Activated naive CD8-positive, alpha-beta T cell (primary cell): ENCODE measurements around the gene PLCL1.

Source experiments
- H3K27ac Mint-ChIP-seq: one replicate; pipeline ENCODE4 v1.8.0; 2021; ENCODE audit warnings: mixed read lengths
- H3K27me3 Mint-ChIP-seq: one replicate; pipeline ENCODE4 v1.8.0; 2021; ENCODE audit warnings: mixed read lengths
- H3K36me3 Mint-ChIP-seq: one replicate; pipeline ENCODE4 v1.8.0; 2021; ENCODE audit warnings: mixed read lengths
- H3K4me1 Mint-ChIP-seq: one replicate; pipeline ENCODE4 v1.8.0; 2021; ENCODE audit warnings: low read depth, mixed read lengths
- H3K4me3 Mint-ChIP-seq: one replicate; pipeline ENCODE4 v1.8.0; 2021; ENCODE audit warnings: mild to moderate bottlenecking, mixed read lengths
- H3K9me3 Mint-ChIP-seq: one replicate; pipeline ENCODE4 v1.8.0; 2021; ENCODE audit warnings: low read depth, mixed read lengths

Gene PLCL1

GRCh38 chr2:198098386-198098785 is 294.0 kb downstream of the PLCL1 start:
- Mint-ChIP-seq H3K27ac (no peak overlapping the region), H3K36me3 (peaks cover 14% of the 10 kb centered on the region), H3K4me1 (peaks cover 2% of the 10 kb centered on the region), H3K9me3 (no peaks in the 10 kb centered on the region), H3K4me3 (no peak overlapping the region), H3K27me3 (no peaks in the 10 kb centered on the region)

DNA sequence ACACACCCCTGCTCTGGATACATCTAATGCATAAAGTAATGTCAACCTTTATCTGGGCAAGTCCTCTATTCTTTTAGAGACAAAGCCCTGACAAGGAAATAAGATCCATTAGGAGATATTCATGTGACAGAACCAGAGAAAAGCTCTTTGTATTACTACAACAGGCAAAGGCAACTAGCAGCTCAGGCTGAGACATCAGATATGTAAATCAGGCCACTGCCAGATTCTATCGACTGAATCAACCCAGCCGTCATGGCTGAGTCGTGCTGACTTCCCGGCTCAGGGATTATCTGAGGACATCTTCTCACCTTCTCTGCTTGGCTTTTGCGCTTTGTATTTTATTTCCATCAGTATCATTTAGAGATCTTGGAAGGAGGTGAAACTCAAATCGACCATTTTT is 294.5 kb downstream of the PLCL1 start:
- Mint-ChIP-seq H3K36me3 (peaks cover 17% of the 10 kb centered on the region), H3K9me3 (no peaks in the 10 kb centered on the region), H3K4me1 (peaks cover 2% of the 10 kb centered on the region), H3K27me3 (no peaks in the 10 kb centered on the region), H3K27ac (no peak overlapping the region), H3K4me3 (no peak overlapping the region)

GRCh38 chr2:198100346-198100745 is 296.0 kb downstream of the PLCL1 start:
- no peak overlapping the region for H3K27ac Mint-ChIP-seq
- H3K36me3 Mint-ChIP-seq: peaks cover 26% of the 10 kb centered on the region
- H3K4me1 Mint-ChIP-seq: peaks cover 2% of the 10 kb centered on the region

DNA sequence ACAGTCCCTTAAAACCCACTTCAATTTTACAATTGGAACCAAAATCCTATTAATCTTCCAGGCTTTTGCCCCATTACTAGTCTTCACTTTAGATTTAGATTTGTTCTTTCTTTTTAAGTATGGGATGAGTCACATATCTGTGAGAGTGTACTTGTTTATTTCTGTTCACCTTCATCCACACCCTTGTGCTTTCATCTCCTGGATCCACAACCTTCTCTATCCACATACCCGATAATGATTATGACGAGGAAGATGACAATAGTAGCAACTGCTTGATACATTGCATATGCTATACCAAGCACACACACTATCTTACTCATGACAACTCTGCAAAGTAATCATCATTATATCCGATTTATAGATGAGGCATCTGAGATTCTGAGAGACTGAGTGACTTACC is 297.3 kb downstream of the PLCL1 start:
- Mint-ChIP-seq H3K9me3 (no peaks in the 10 kb centered on the region), H3K27ac (no peak overlapping the region), H3K4me3 (no peak overlapping the region), H3K4me1 (peaks cover 2% of the 10 kb centered on the region), H3K27me3 (no peaks in the 10 kb centered on the region), H3K36me3 (peaks cover 26% of the 10 kb centered on the region)

More at GRCh38 chr2:198100346-198100745, 296.0 kb downstream of the PLCL1 start:
- no peaks in the 10 kb centered on the region for H3K27me3 Mint-ChIP-seq
- no peak overlapping the region for H3K4me3 Mint-ChIP-seq
- H3K9me3 Mint-ChIP-seq: no peaks in the 10 kb centered on the region

DNA sequence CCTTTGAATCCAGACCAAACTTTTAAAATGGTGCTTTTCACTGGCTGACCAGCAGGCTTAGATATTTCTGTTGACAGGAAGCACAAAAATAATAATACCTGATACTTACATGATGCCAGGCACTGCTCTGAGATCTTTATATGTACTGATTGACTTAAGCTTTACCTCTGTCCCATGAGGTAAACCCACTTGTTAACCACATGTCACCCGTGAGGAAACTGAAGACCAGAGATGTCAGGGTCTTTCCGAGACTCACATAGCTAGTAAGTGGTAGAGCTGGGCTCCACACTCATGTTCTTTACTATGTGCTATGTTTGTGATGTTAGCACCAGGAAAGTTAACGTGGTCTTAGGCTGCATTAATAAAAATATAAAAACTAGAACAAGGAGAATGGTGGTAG is 297.7 kb downstream of the PLCL1 start:
- Mint-ChIP-seq H3K4me1 (peaks cover 2% of the 10 kb centered on the region), H3K36me3 (peaks cover 26% of the 10 kb centered on the region), H3K27me3 (no peaks in the 10 kb centered on the region), H3K9me3 (no peaks in the 10 kb centered on the region), H3K27ac (no peak overlapping the region), H3K4me3 (no peak overlapping the region)

DNA sequence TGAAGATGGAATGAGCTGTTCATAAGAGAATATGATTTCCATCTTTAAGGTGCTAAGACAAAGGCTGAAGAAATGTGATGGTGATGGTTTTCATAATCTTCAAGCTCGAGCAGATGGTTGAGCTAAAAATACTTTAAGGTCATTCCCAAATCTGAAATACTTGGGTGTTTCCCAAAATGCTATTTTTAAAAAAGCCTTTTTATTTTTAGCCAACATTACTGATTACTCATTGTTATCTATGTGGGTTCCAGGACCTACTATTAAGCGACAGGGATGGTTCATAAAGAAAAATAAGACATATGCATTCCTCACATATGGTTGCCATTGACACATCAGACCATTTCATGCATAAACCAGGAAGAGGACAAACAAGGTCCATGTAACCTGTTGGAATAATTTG is 298.5 kb downstream of the PLCL1 start:
- H3K36me3 Mint-ChIP-seq: peaks cover 31% of the 10 kb centered on the region
- H3K4me1 Mint-ChIP-seq: peaks cover 2% of the 10 kb centered on the region
- no peak overlapping the region for H3K27ac Mint-ChIP-seq

DNA sequence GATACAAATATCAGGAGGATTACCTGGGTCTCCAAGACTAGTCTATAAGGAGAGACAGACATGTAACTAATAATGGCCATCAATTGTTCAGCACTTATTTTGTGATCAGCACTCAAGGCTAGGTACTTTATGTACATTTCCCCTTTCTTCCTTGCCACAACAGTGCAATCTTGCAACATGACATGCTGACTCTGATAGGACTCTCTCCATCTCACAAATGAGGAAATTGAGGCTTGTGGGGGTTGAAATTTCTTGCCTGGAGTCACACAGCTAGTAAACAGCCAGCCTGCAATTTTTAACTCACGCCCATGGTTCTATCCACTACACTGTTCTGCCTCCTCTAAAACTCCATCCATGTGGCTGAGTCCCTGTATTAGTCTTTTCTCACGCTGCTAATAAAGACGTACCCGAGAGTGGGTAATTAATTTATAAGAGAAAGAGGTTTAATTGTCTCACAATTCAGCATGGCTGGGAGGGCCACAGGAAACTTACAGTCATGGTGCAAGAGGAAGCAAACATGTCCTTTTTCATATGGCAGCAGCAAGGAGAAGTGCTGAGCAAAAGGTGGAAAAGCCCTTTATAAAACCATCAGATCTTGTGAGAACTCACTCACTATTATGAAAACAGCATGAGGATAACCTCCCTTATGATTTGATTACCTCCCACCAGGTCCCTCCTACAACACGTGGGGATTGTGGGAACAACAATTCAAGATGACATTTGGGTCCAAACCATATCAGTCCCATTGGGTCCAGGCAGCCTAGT is 302.4 kb downstream of the PLCL1 start:
- Mint-ChIP-seq H3K9me3 (no peaks in the 10 kb centered on the region), H3K27me3 (no peaks in the 10 kb centered on the region), H3K36me3 (peaks cover 30% of the 10 kb centered on the region), H3K4me3 (no peak overlapping the region), H3K4me1 (no peaks in the 10 kb centered on the region), H3K27ac (no peak overlapping the region)

More for the DNA sequence above, 298.5 kb downstream of the PLCL1 start:
- Mint-ChIP-seq H3K9me3 (no peaks in the 10 kb centered on the region), H3K4me3 (no peak overlapping the region), H3K27me3 (no peaks in the 10 kb centered on the region)

DNA sequence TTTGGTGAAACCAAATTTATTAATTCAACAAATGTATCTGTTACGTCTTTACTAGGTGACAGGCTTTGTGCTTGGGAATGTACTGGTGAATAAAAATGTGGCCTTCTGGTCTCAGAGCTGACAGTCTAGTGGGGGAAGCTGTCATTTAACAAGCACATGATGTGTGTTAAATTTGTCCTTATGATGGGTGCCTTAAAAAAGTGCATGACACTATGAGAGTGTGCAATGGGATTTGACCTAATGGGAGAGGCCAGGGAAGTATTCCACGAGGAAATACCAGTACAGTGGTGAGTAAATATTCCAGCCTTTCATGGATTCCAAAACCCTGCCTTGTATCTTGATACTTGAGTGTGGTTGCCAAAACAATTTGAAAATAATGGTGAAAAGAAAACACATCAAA is 308.9 kb downstream of the PLCL1 start:
- Mint-ChIP-seq H3K4me3 (no peak overlapping the region), H3K4me1 (peaks cover 5% of the 10 kb centered on the region), H3K27me3 (no peaks in the 10 kb centered on the region), H3K27ac (no peak overlapping the region), H3K9me3 (no peaks in the 10 kb centered on the region), H3K36me3 (peaks cover 9% of the 10 kb centered on the region)

DNA sequence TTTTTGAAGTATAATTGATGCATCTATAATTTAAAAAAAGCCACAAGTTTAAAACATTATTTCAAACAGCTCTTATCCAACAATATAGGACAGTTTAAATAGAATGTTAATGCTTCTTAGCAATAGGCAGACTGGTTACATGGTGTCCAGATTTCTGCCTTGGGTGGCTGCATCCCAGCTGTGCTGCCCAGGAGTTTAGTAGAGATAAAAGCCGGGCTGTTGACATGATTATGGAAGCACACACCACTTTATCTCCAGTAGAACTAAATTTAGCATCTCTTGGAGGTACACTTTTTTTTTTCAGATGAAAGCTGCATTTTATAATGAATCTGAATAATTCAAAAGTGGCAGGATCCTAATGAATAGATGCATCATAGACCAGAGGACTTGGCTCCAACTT is 309.7 kb downstream of the PLCL1 start:
- H3K4me1 Mint-ChIP-seq: peaks cover 5% of the 10 kb centered on the region
- no peaks in the 10 kb centered on the region for H3K27me3 Mint-ChIP-seq
- no peaks in the 10 kb centered on the region for H3K9me3 Mint-ChIP-seq
- no peak overlapping the region for H3K27ac Mint-ChIP-seq
- H3K4me3 Mint-ChIP-seq: no peak overlapping the region
- peaks cover 9% of the 10 kb centered on the region for H3K36me3 Mint-ChIP-seq

GRCh38 chr2:198115201-198115600 is 310.8 kb downstream of the PLCL1 start:
- no peak overlapping the region for H3K27ac Mint-ChIP-seq
- peaks cover 5% of the 10 kb centered on the region for H3K4me1 Mint-ChIP-seq
- H3K36me3 Mint-ChIP-seq: peaks cover 8% of the 10 kb centered on the region
- no peak overlapping the region for H3K4me3 Mint-ChIP-seq
- no peaks in the 10 kb centered on the region for H3K27me3 Mint-ChIP-seq
- H3K9me3 Mint-ChIP-seq: no peaks in the 10 kb centered on the region

DNA sequence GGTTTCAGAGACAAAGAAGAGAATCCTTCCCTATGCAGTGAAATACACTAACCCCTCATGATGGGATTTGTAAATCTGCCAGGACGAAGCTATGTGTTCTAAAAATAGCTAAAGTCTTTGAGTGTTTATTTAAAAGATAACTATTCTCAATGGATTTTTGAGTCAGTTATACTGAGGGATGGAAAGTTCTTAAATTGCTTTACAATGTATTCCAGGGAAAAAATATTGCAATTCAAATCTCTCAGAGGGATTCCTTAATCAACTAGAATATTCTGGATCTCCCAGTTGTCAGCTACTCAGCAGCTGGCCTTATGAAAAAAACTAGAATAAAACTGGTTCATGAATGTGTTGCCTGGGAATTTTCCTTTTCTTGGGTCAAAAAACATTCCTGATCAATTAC is 312.4 kb downstream of the PLCL1 start:
- peaks cover 4% of the 10 kb centered on the region for H3K9me3 Mint-ChIP-seq
- no peaks in the 10 kb centered on the region for H3K27me3 Mint-ChIP-seq
- no peak overlapping the region for H3K27ac Mint-ChIP-seq
- no peak overlapping the region for H3K4me3 Mint-ChIP-seq
- peaks cover 5% of the 10 kb centered on the region for H3K4me1 Mint-ChIP-seq
- H3K36me3 Mint-ChIP-seq: peaks cover 9% of the 10 kb centered on the region

DNA sequence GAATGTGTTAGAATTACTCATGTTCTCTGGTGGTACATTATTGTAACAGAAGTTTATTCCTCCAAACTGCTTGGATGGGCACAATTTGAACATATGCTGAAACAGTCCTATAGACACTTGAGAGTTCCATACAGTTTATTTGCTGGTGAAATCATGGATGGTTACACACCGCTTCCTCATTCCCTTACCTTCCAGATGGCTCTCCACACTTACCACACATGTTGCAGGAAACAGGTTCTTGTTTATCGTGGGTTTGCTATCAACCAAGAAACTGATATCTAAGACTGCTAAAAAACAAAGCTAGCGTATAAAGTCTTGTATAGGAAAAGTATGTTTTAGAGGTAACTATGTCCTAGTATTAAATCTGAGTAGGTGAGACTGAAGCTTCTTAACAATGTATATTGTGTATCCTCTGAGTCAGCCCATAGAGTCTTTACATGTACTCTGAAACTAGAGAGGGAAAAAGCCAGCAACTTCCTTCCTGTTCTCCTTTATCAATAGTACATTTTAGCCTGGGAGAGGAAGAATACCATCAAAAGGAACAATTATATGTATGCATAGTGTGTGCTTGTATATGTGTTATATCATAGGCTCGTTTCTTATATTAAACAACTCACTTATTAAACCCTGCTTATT is 313.1 kb downstream of the PLCL1 start:
- no peaks in the 10 kb centered on the region for H3K27me3 Mint-ChIP-seq
- H3K4me3 Mint-ChIP-seq: no peak overlapping the region
- no peak overlapping the region for H3K27ac Mint-ChIP-seq
- H3K4me1 Mint-ChIP-seq: peaks cover 5% of the 10 kb centered on the region
- peaks cover 7% of the 10 kb centered on the region for H3K36me3 Mint-ChIP-seq
- H3K9me3 Mint-ChIP-seq: peaks cover 4% of the 10 kb centered on the region

GRCh38 chr2:198127627-198128026 is 323.2 kb downstream of the PLCL1 start:
- no peaks in the 10 kb centered on the region for H3K4me1 Mint-ChIP-seq
- peaks cover 13% of the 10 kb centered on the region for H3K36me3 Mint-ChIP-seq
- H3K27ac Mint-ChIP-seq: no peak overlapping the region
- no peaks in the 10 kb centered on the region for H3K27me3 Mint-ChIP-seq
- no peaks in the 10 kb centered on the region for H3K9me3 Mint-ChIP-seq
- no peak overlapping the region for H3K4me3 Mint-ChIP-seq

DNA sequence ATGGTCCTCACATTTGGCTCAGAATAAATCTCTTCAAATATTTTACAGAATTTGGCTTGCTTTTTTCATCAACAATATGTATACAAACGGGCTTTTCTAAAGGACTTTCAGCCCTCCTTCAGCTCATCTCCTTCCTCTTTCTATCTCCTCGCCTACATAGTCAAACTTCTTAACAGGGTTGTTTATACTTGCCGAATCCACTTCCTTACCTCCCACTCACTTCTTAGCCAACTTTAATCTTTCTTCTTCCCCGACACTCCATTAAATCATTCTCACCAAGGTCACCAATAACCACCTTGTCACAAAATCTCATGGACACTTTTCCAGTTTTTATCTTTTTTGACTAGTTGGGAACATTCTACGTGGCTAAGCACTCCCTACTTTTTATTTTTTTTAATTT is 325.2 kb downstream of the PLCL1 start:
- peaks cover 13% of the 10 kb centered on the region for H3K36me3 Mint-ChIP-seq
- no peaks in the 10 kb centered on the region for H3K4me1 Mint-ChIP-seq
- no peaks in the 10 kb centered on the region for H3K27me3 Mint-ChIP-seq
- no peak overlapping the region for H3K4me3 Mint-ChIP-seq
- H3K27ac Mint-ChIP-seq: no peak overlapping the region
- H3K9me3 Mint-ChIP-seq: no peaks in the 10 kb centered on the region

- Mint-ChIP-seq H3K27me3 (no peaks in the 10 kb centered on the region), H3K27ac (no peak overlapping the region), H3K4me1 (no peaks in the 10 kb centered on the region), H3K36me3 (peaks cover 29% of the 10 kb centered on the region), H3K9me3 (no peaks in the 10 kb centered on the region), H3K4me3 (no peak overlapping the region)
Measured at GRCh38 chr2:198134293-198134955, 330.0 kb downstream of the PLCL1 start.
